ENCODE data around the gene HOXA11.

Gene HOXA11

GRCh38 chr7:27185013-27185853 is at the start of gene HOXA11:
TSS of gene HOXA11 (minus strand) at chr7:27185232. CDS start at chr7:27185144, 88 bp downstream.
- DNase-seq (ENCODE audit: low spot score) = no peak

- DNase-seq (ENCODE audit: low spot score) = no peak
These were observed 44.4 kb upstream of the HOXA11 start for GRCh38 chr7:27229448-27229847.

- no peak for DNase-seq (ENCODE audit: low spot score)
These were observed 40.2 kb upstream of the HOXA11 start for GRCh38 chr7:27224983-27225934.

- no peak for DNase-seq (ENCODE audit: low spot score)
These were observed 39.0 kb upstream of the HOXA11 start for GRCh38 chr7:27223941-27224575.

- peak; percentile 31 for DNase-seq (ENCODE audit: low spot score)
These were observed 36.3 kb upstream of the HOXA11 start for GRCh38 chr7:27221201-27221797.

GRCh38 chr7:27220440-27220955 is 35.5 kb upstream of the HOXA11 start:
- no peak for DNase-seq (ENCODE audit: low spot score)

GRCh38 chr7:27219821-27220220 is 34.8 kb upstream of the HOXA11 start:
- DNase-seq (ENCODE audit: low spot score) = no peak

GRCh38 chr7:27217951-27218350 is 32.9 kb upstream of the HOXA11 start:
- no peak for DNase-seq (ENCODE audit: low spot score)

GRCh38 chr7:27215356-27215755 is 30.3 kb upstream of the HOXA11 start:
- DNase-seq (ENCODE audit: low spot score) = no peak

GRCh38 chr7:27214239-27214950 is 29.4 kb upstream of the HOXA11 start:
- DNase-seq (ENCODE audit: low spot score) = no peak

GRCh38 chr7:27213433-27214238 is 28.6 kb upstream of the HOXA11 start:
- no peak for DNase-seq (ENCODE audit: low spot score)

- no peak for DNase-seq (ENCODE audit: low spot score)
These were observed 27.7 kb upstream of the HOXA11 start for GRCh38 chr7:27212497-27213432.

GRCh38 chr7:27211764-27212204 is 26.8 kb upstream of the HOXA11 start:
- no peak for DNase-seq (ENCODE audit: low spot score)

GRCh38 chr7:27211084-27211446 is 26.0 kb upstream of the HOXA11 start:
- no peak for DNase-seq (ENCODE audit: low spot score)

GRCh38 chr7:27210441-27211083 is 25.5 kb upstream of the HOXA11 start:
- DNase-seq (ENCODE audit: low spot score) = peak; percentile 30

GRCh38 chr7:27209933-27210440 is 25.0 kb upstream of the HOXA11 start:
- no peak for DNase-seq (ENCODE audit: low spot score)

- no peak for DNase-seq (ENCODE audit: low spot score)
These were observed 24.0 kb upstream of the HOXA11 start for GRCh38 chr7:27208998-27209397.

GRCh38 chr7:27207348-27207985 is 22.4 kb upstream of the HOXA11 start:
- DNase-seq (ENCODE audit: low spot score) = no peak
